Glutamatergic neuron (in vitro differentiated cells): ENCODE data around the gene DRAP1. TPM values are rescaled to one million over a fixed set of nuclear protein-coding genes. Genes with fewer than 3 reads are reported as not detected.

Source experiments
- DNase-seq: peaks from one replicate; pipeline ENCODE4 v3.0.0; 2022
- H3K27ac Mint-ChIP-seq: one replicate; pipeline ENCODE4 v1.8.0; 2020; ENCODE audit warnings: mild to moderate bottlenecking, mixed read lengths, inconsistent platforms; ENCODE audit not compliant: unreplicated experiment
- H3K27me3 Mint-ChIP-seq: one replicate; pipeline ENCODE4 v1.8.0; 2020; ENCODE audit warnings: mild to moderate bottlenecking, moderate library complexity, mixed read lengths, inconsistent platforms; ENCODE audit not compliant: unreplicated experiment
- H3K36me3 Mint-ChIP-seq: one replicate; pipeline ENCODE4 v1.8.0; 2020; ENCODE audit warnings: mild to moderate bottlenecking, mixed read lengths, inconsistent platforms; ENCODE audit not compliant: unreplicated experiment
- H3K4me1 Mint-ChIP-seq: one replicate; pipeline ENCODE4 v1.8.0; 2020; ENCODE audit warnings: mild to moderate bottlenecking, low read depth, mixed read lengths, inconsistent platforms; ENCODE audit not compliant: unreplicated experiment
- H3K4me3 Mint-ChIP-seq: one replicate; pipeline ENCODE4 v1.8.0; 2020; ENCODE audit warnings: mild to moderate bottlenecking, mixed read lengths, inconsistent platforms; ENCODE audit not compliant: unreplicated experiment
- H3K9me3 Mint-ChIP-seq: one replicate; pipeline ENCODE4 v1.8.0; 2020; ENCODE audit warnings: mild to moderate bottlenecking, moderate library complexity, mixed read lengths, inconsistent platforms; ENCODE audit not compliant: unreplicated experiment
- long read RNA-seq: library from polyadenylated mRNA; unstranded; transcript quantifications from one replicate; pipeline ENCODE4 v2.0.0, GENCODE V29; 2020; ENCODE audit not compliant: unreplicated experiment
- total RNA-seq: library from RNA; stranded (reverse); fragmentation: NEBNext Ultra II Directional; extraction: Animal tissue kit (Norgen Biotek cat#: 25700); gene quantifications from one replicate; pipeline ENCODE4 v1.2.1, GENCODE V29; 2021; ENCODE audit not compliant: unreplicated experiment
- TF ChIP-seq, protein P1 (sequence below): fragments of 200-600 bp; sonication (generic); IDR thresholded peaks from one replicate; pipeline ENCODE4 v1.5.0; 2021; ENCODE audit not compliant: partially characterized antibody, unreplicated experiment

DRAP1 gene, protein sequence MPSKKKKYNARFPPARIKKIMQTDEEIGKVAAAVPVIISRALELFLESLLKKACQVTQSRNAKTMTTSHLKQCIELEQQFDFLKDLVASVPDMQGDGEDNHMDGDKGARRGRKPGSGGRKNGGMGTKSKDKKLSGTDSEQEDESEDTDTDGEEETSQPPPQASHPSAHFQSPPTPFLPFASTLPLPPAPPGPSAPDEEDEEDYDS
- 68.7 TPM for total RNA-seq
- long read RNA-seq, transcript DRAP1-201 (7 exons, 989 nt), result major isoform, 33 of 34 reads
- long read RNA-seq, partial matches to known transcripts, result 0 of 34 reads
- long read RNA-seq, other reads (novel, unspliced or antisense), result 1 of 34 reads

DNA sequence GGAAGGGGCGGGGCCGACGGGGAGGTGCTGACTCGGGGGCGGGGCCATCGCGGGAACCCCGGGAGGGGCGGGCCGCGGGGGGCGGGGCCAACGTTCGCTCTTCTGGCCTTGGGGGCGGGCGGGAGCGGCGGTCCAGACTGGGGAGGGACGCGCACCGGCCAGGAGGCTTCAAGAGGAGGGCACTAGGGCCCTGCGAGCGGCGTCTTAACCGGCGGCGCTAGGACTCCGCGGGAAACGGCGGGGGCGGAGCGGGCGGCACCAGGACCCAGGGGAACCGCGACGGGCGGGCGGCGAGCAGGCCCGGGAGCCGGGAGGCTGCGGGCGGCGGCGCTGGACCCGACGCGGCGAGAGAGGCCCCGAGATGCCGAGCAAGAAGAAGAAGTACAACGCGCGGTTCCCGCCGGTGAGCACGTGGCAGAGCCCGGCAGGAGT lies at the start of gene DRAP1:
TSS of gene DRAP1 (plus strand) at position 286 of the 432 bp plus-strand sequence. CDS start at position 362, 76 bp downstream.
- TF ChIP-seq, protein P1, sequence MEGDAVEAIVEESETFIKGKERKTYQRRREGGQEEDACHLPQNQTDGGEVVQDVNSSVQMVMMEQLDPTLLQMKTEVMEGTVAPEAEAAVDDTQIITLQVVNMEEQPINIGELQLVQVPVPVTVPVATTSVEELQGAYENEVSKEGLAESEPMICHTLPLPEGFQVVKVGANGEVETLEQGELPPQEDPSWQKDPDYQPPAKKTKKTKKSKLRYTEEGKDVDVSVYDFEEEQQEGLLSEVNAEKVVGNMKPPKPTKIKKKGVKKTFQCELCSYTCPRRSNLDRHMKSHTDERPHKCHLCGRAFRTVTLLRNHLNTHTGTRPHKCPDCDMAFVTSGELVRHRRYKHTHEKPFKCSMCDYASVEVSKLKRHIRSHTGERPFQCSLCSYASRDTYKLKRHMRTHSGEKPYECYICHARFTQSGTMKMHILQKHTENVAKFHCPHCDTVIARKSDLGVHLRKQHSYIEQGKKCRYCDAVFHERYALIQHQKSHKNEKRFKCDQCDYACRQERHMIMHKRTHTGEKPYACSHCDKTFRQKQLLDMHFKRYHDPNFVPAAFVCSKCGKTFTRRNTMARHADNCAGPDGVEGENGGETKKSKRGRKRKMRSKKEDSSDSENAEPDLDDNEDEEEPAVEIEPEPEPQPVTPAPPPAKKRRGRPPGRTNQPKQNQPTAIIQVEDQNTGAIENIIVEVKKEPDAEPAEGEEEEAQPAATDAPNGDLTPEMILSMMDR, result no peak
- peak within 1 kb of the TSS; percentile 87 for H3K4me3 Mint-ChIP-seq
- peak within 1 kb of the TSS; percentile 43 for H3K27ac Mint-ChIP-seq
- peaks cover 17% of the 10 kb centered on the region for H3K27me3 Mint-ChIP-seq
- DNase-seq, result peak; percentile 99
- H3K36me3 Mint-ChIP-seq, result no peaks in the 10 kb centered on the region
- H3K4me1 Mint-ChIP-seq, result peaks cover 10% of the 10 kb centered on the region
- H3K9me3 Mint-ChIP-seq, result peaks cover 14% of the 10 kb centered on the region

DNA sequence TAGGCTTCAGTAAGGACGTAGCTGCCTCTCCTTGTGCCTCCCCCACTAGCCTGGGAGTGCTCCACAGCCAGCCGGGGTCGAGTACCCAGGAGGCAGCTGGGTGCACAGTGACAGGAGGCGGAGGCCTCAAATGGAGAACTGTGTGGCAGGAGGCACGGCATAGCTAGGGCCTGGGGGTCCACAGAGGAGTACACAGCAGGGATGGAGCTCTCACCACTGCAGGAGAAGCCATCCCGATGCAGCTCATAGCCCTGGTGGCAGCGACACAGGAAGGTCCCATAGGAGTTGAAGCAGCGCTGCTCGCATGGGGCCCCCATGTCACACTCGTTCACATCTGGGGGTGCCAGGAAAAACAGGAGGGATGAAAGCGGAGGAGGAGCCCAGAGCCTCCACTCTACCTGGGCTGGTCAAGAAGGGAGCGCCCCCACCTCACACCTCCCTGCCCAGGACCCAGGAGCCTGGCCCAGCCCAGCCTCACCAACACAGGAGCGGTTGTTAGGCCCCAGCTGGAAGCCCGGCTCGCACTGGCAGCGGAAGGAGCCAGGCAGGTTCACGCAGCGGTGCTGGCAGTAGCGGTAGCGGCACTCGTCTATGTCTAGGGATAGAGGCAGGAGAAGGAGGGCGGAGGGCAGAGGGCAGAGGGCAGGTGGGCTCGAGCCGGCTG lies 49.5 kb upstream of the DRAP1 start:
- H3K4me3 Mint-ChIP-seq, result peak overlapping the region; percentile 46
- no peak overlapping the region for H3K27ac Mint-ChIP-seq
- TF ChIP-seq, protein P1, result no peak

DNA sequence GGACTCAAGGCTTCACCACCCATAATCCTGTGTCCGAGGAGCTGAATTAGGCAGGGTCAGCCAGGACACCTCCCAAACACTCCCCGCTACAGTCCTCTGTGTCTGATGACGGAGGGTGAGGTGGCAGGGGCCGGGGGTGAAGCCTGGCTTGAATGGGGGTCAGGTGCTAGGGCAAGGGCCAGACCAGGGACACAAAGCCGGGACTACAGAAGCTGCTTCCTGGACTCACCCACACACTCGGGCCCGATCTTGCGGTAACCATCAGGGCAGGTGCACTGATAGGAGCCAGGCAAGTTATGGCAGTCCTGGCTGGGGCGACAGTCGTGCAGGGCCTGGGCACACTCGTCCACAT lies 48.9 kb upstream of the DRAP1 start:
- TF ChIP-seq, protein P1, result no peak
- Mint-ChIP-seq H3K27ac (peak overlapping the region; percentile 25), H3K4me1 (peaks cover 26% of the 10 kb centered on the region), H3K36me3 (no peaks in the 10 kb centered on the region), H3K27me3 (peaks cover 22% of the 10 kb centered on the region), H3K4me3 (no peak overlapping the region), H3K9me3 (peaks cover 9% of the 10 kb centered on the region)
- no peak for DNase-seq

More for the DNA sequence above, 49.5 kb upstream of the DRAP1 start:
- H3K27me3 Mint-ChIP-seq, result peaks cover 25% of the 10 kb centered on the region
- H3K36me3 Mint-ChIP-seq, result no peaks in the 10 kb centered on the region
- H3K4me1 Mint-ChIP-seq, result peaks cover 26% of the 10 kb centered on the region
- peaks cover 9% of the 10 kb centered on the region for H3K9me3 Mint-ChIP-seq
- no peak for DNase-seq

DNA sequence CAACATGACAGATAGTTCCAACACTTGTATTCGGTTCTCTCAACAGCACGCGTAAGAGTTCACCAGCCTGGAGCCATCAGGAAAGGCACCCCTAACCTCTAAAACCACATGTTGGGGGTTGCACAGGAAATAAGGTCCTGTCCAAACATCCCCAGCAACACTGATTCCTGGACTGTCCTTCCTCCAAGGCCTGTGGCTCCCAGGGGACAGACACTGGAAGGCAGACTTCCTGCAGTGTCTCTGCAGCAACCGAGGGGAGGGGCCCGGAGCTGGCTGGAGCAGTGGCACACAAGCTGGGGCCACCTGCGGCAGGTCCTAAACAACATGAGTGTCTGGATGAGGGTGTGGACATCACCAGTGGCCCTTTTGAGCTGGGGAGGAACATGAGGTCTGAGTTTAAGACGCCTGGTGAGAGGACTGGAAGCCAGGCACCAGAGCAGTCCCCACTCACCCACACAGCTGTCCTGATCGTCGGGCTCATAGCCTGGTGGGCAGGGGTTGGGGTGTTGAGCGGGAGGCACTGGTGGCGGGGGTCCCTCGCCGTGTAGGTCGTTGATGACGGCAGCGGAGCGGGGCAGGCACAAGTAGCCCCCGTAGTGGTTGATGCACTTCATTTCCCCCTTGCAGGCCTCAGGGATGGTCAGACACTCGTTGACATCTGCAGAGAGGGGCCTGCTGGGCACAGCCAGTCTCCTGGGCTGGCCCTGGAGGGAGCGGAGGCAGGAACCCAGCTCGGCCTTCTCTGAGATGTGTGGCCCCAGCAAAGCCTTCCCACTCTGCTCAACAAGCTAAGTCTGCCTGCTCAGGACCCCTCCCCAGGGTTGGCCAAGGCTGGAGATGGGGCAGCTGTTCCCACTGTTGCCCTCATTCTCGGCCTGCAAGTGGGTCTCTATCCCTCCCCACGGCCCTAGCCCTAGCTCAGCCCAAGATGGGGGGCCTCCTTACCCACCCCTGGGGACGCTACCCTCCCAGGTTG lies 48.2 kb upstream of the DRAP1 start:
- Mint-ChIP-seq H3K27ac (peak overlapping the region; percentile 25), H3K27me3 (peaks cover 20% of the 10 kb centered on the region), H3K4me3 (peak overlapping the region; percentile 52), H3K4me1 (peaks cover 25% of the 10 kb centered on the region), H3K9me3 (peaks cover 9% of the 10 kb centered on the region), H3K36me3 (no peaks in the 10 kb centered on the region)
- TF ChIP-seq, protein P1, result no peak
- DNase-seq, result no peak
